Esophagus (tissue), 2 donors: Measurements from ENCODE around the gene SIGLEC10. TPM values are rescaled to one million over a fixed set of nuclear protein-coding genes. Genes with fewer than 3 reads are reported as not detected.

Experiments
- H3K27ac ChIP-seq, 2 donors: one replicate each; pipeline ENCODE4 v1.5.1; 2013; ENCODE audit warnings: low read depth in 2 of 2, mild to moderate bottlenecking in 2 of 2, inconsistent platforms in 1 of 2, low read length in 1 of 2, moderate library complexity in 1 of 2
- H3K27me3 ChIP-seq, 2 donors: one replicate each; pipeline ENCODE4 v1.6.1; 2013; ENCODE audit warnings: low read length in 2 of 2, control low read depth in 1 of 2, mild to moderate bottlenecking in 1 of 2; ENCODE audit not compliant: insufficient read depth in 2 of 2, control insufficient read depth in 1 of 2
- H3K36me3 ChIP-seq, 2 donors: one replicate each; pipeline ENCODE4 v1.6.1; 2013; ENCODE audit warnings: low read length in 1 of 2; ENCODE audit not compliant: control insufficient read depth in 2 of 2, insufficient read depth in 2 of 2
- H3K4me1 ChIP-seq, 2 donors: one replicate each; pipeline ENCODE4 v1.6.1; 2013; ENCODE audit warnings: low read length in 1 of 2; ENCODE audit not compliant: control insufficient read depth in 2 of 2, insufficient read depth in 2 of 2
- H3K4me3 ChIP-seq, 2 donors: one replicate each; pipeline ENCODE4 v1.5.1; 2013; ENCODE audit warnings: low read length in 2 of 2, mild to moderate bottlenecking in 2 of 2, low read depth in 1 of 2, moderate library complexity in 1 of 2
- H3K9me3 ChIP-seq, 2 donors: one replicate each; pipeline ENCODE4 v1.6.1; 2013; ENCODE audit warnings: mild to moderate bottlenecking in 2 of 2, low read depth in 1 of 2, low read length in 1 of 2, moderate library complexity in 1 of 2; ENCODE audit not compliant: control insufficient read depth in 2 of 2, insufficient read depth in 1 of 2
- WGBS, 2 donors: extraction: QIAGEN DNeasy Blood & Tissue Kit; methylation state at CpG; one replicate each; pipeline ENCODE4 v1.1.7; 2013; 5-methylcytosine and 5-hydroxymethylcytosine counted together
- polyA plus RNA-seq, 2 donors: library from polyadenylated mRNA; stranded (reverse); fragments of 200-250 nt; gene quantifications; one replicate each; pipeline ENCODE4 v1.2.3, GENCODE V29; 2013
- donor health status: healthy with polysubstance abuse.
- donor health status: Bipolar disorder and iron deficiency.

The SIGLEC10 gene
- polyA plus RNA-seq, 2 donors, result 0.65 to 0.79 TPM

- Histone ChIP-seq H3K4me3 (no peak overlapping the region), H3K27ac (no peak overlapping the region), H3K4me1 (peaks cover 4 to 17% of the 10 kb centered on the region in 2 donors)
These were observed 56.2 kb downstream of the SIGLEC10 start for GRCh38 chr19:51361239-51361638.

More at GRCh38 chr19:51361239-51361638, 56.2 kb downstream of the SIGLEC10 start:
- Histone ChIP-seq H3K9me3 (no peaks in the 10 kb centered on the region), H3K36me3 (no peaks in the 10 kb centered on the region), H3K27me3 (no peaks in the 10 kb centered on the region)
- 85 to 87% methylated on average over 13 of the region's 13 CpGs for WGBS, 2 donors

Other genes starting within 250 kb of the SIGLEC10 start
- under 1 TPM; 0.66 to 0.69 TPM for gene CD33, start 192.6 kb downstream of the SIGLEC10 start, polyA plus RNA-seq
- not detected for gene SIGLECL1, start 166.6 kb downstream of the SIGLEC10 start, polyA plus RNA-seq
- under 1 TPM; 0.15 to 0.22 TPM for gene IGLON5, start 106.0 kb downstream of the SIGLEC10 start, polyA plus RNA-seq
- gene VSIG10L, start 75.5 kb downstream of the SIGLEC10 start, polyA plus RNA-seq, result 100 to 1,000 TPM; 122 to 227 TPM
- gene ETFB, start 51.3 kb downstream of the SIGLEC10 start, polyA plus RNA-seq, result 100 to 1,000 TPM; 127 to 181 TPM
- gene CLDND2, start 48.6 kb downstream of the SIGLEC10 start, polyA plus RNA-seq, result under 1 TPM; 0.37 to 0.39 TPM
- gene NKG7, start 45.0 kb downstream of the SIGLEC10 start, polyA plus RNA-seq, result 1 to 10 TPM; 1.0 to 3.2 TPM
- gene LIM2, start 29.7 kb downstream of the SIGLEC10 start, polyA plus RNA-seq, result not detected
- gene C19orf84, start 27.1 kb downstream of the SIGLEC10 start, polyA plus RNA-seq, result not detected
- under 1 TPM; 0.04 to 0.16 TPM for gene SIGLEC8, start 40.8 kb upstream of the SIGLEC10 start, polyA plus RNA-seq
- not detected for gene CEACAM18, start 60.9 kb upstream of the SIGLEC10 start, polyA plus RNA-seq
- gene SIGLEC12, start 84.2 kb upstream of the SIGLEC10 start, polyA plus RNA-seq, result under 1 TPM; 0.02 to 0.04 TPM
- gene SIGLEC6, start 114.0 kb upstream of the SIGLEC10 start, polyA plus RNA-seq, result under 1 TPM in 1 of 2 donors, not detected in 1; 0.13 TPM
- 1 to 10 TPM; 1.5 to 1.9 TPM for gene ZNF175, start 153.6 kb upstream of the SIGLEC10 start, polyA plus RNA-seq
- gene SIGLEC5, start 212.8 kb upstream of the SIGLEC10 start, polyA plus RNA-seq, result not detected
- gene SIGLEC14, start 229.2 kb upstream of the SIGLEC10 start, polyA plus RNA-seq, result under 1 TPM; 0.11 to 0.26 TPM